ENCODE results near the gene COASY.

Gene COASY

DNA sequence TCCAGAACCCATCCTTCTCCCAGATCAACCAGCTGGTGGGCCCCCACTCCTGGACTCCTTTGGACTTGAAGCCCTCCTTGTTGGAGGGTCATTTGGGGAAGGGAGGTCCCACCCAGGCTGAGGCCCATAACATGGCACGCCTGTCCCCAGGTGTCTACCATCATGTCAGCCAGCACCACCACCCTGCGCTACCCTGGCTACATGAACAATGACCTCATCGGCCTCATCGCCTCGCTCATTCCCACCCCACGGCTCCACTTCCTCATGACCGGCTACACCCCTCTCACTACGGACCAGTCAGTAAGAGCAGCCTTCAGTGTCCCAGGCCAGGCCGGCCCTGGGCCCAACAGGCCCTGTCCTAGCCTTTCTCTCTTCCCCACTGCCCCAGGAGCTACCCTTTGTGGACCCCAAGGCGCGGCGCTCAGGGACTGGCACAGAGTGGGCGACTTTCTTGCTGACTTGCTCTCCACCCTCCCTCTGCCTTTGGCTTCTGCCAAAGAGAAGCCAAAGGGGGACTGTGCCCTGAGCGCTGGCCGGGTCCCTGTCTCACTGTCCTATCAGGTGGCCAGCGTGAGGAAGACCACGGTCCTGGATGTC is 51.8 kb downstream of the COASY start:
- DNase-seq (ENCODE audit: low read depth): no peak

Measured in stimulated activated CD8-positive, alpha-beta memory T cell treated with anti-CD3 and anti-CD28 coated beads, Interleukin-15, amount 100 ng/mL, for 24 hours (primary cell).